Measurements from ENCODE around the gene SPTBN4. TPM values are rescaled to one million over a fixed set of nuclear protein-coding genes. Genes with fewer than 3 reads are reported as not detected.
"Not testable (repeated sequence)": the region's sequence is repeated elsewhere in the genome, so short reads cannot be mapped to it uniquely, and the experiment has no call there.

SPTBN4 gene
- total RNA-seq, 1 experiment from 2014 or later = 0.63 TPM

GRCh38 chr19:40424637-40425449, 42.0 kb upstream of the SPTBN4 start:
- peak; percentile 16 for DNase-seq (ENCODE audit: unreplicated experiment)
- Mint-ChIP-seq H3K36me3 (ENCODE audit: insufficient read depth, unreplicated experiment) (peaks cover 22% of the 10 kb centered on the region), H3K27ac (ENCODE audit: low read depth, unreplicated experiment) (peak overlapping the region; percentile 97), H3K9me3 (ENCODE audit: unreplicated experiment) (no peaks in the 10 kb centered on the region), H3K4me3 (ENCODE audit: unreplicated experiment) (peak overlapping the region; percentile 95), H3K27me3 (ENCODE audit: insufficient read depth, unreplicated experiment) (no peaks in the 10 kb centered on the region), H3K4me1 (ENCODE audit: insufficient read depth, unreplicated experiment) (no peaks in the 10 kb centered on the region)
- ChIA-PET CTCF (interaction anchor here (0.6 to 1.1 kb wide), 5 partner anchors 11 to 140 kb away, joined by 3 to 6 read pairs (median 4); no protein-coding TSS in a partner anchor), POLR2A (interaction anchor here (0.7 to 5.5 kb wide), 13 partner anchors 9 to 984 kb away, joined by 3 to 125 read pairs (median 5); partner anchors contain the start of genes BLVRB, C19orf47, COQ8B and ITPKC)
- TF ChIP-seq, protein P1, sequence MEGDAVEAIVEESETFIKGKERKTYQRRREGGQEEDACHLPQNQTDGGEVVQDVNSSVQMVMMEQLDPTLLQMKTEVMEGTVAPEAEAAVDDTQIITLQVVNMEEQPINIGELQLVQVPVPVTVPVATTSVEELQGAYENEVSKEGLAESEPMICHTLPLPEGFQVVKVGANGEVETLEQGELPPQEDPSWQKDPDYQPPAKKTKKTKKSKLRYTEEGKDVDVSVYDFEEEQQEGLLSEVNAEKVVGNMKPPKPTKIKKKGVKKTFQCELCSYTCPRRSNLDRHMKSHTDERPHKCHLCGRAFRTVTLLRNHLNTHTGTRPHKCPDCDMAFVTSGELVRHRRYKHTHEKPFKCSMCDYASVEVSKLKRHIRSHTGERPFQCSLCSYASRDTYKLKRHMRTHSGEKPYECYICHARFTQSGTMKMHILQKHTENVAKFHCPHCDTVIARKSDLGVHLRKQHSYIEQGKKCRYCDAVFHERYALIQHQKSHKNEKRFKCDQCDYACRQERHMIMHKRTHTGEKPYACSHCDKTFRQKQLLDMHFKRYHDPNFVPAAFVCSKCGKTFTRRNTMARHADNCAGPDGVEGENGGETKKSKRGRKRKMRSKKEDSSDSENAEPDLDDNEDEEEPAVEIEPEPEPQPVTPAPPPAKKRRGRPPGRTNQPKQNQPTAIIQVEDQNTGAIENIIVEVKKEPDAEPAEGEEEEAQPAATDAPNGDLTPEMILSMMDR (IDR thresholded peaks at IDR 0.05; ENCODE audit: unreplicated experiment) = no peak
- intact Hi-C loops (cut with micrococcal nuclease) = no loop called here
- BruUV-seq (replicated peaks) = no TSS peak

DNA sequence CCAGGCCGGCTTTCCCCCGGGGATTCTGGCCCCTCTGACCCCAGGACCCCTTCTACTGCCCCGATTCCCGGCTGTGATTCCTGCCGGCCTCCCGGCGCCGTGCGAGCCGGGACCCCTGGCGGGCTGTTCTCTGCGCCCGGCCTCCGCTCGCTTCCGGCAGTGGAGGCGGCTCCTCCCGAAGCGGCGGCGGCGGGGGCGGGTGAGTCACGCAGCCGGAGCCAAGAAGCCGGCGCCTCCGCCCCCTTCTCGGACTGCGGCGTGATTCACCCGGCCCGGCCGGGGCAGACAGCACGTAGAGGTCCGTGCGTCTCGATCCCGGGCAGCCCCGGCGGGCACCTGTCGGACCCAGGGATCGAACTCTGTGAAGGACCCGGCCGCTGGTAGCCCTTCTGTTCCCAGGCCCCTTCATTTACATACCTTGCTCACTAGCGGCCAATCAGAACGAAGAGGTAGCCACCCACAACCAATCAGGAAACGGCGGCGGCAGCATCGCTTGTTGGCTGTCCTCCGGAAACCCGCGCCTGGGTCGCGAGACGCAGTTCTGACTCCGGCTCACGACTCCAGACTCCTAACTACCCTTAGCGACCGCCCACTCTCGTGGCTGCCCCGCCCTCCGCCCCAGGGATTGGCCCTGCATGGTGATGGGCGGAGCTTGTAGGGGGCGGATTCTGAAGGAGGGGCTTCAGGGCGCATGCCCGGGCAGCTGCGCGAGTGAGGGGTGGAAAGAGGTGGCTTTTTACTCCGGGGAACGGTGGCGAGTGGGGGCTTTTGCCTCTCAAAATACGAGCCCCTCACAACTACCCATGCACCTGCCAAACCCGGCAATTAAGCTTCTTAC, 41.1 kb upstream of the SPTBN4 start, which contains the start of gene SERTAD1:
Gene SERTAD1, minus strand, starts transcription at position 543 of the 838 bp plus-strand sequence. CDS start 2,446 bp downstream, outside the sequence.
- CTCF ChIA-PET = interaction anchor here (0.5 to 1.4 kb wide), 11 partner anchors 9 to 376 kb away, joined by 3 to 10 read pairs (median 4); no protein-coding TSS in a partner anchor
- POLR2A ChIA-PET = interaction anchor here (0.6 to 5.5 kb wide), 29 partner anchors 8 to 938 kb away, joined by 3 to 125 read pairs (median 6); partner anchors contain the start of genes B9D2, BLVRB, C19orf47 and EGLN2
- Mint-ChIP-seq H3K27me3 (ENCODE audit: insufficient read depth, unreplicated experiment) (no peaks in the 10 kb centered on the region), H3K27ac (ENCODE audit: low read depth, unreplicated experiment) (peak within 1 kb of the TSS; percentile 97), H3K4me1 (ENCODE audit: insufficient read depth, unreplicated experiment) (no peaks in the 10 kb centered on the region), H3K4me3 (ENCODE audit: unreplicated experiment) (peak within 1 kb of the TSS; percentile 95), H3K9me3 (ENCODE audit: unreplicated experiment) (no peaks in the 10 kb centered on the region), H3K36me3 (ENCODE audit: insufficient read depth, unreplicated experiment) (peaks cover 22% of the 10 kb centered on the region)
- BruUV-seq (replicated peaks) = TSS peak; percentile 61
- peak; percentile 99 for DNase-seq (ENCODE audit: unreplicated experiment)
- TF ChIP-seq, protein P1 (IDR thresholded peaks at IDR 0.05; ENCODE audit: unreplicated experiment) = peak; percentile 86
- intact Hi-C loops (cut with micrococcal nuclease) = no loop called here

DNA sequence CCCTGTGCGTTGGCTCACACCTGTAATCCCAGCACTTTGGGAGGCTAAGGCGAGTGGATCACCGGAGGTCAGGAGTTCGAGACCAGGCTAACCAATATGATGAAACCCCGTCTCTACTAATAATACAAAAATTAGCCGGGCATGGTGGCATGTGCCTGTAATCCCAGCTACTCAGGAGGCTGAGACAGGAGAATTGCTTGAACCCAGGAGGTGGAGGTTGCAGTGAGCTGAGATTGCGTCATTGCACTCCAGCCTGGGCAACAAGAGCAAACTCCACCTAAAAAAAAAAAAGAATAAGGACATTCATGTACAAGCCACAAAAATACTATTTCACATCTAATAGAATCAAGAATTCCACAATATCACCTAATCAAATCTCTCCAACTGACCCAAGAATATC, 38.6 kb upstream of the SPTBN4 start:
- BruUV-seq (replicated peaks); DNase-seq (ENCODE audit: unreplicated experiment); H3K9me3 Mint-ChIP-seq (ENCODE audit: unreplicated experiment); H3K4me3 Mint-ChIP-seq (ENCODE audit: unreplicated experiment); intact Hi-C loops (cut with micrococcal nuclease); H3K36me3 Mint-ChIP-seq (ENCODE audit: insufficient read depth, unreplicated experiment); H3K27ac Mint-ChIP-seq (ENCODE audit: low read depth, unreplicated experiment); H3K27me3 Mint-ChIP-seq (ENCODE audit: insufficient read depth, unreplicated experiment); H3K4me1 Mint-ChIP-seq (ENCODE audit: insufficient read depth, unreplicated experiment): not testable (repeated sequence)
- ChIA-PET POLR2A (interaction anchor here (1.0 to 3.3 kb wide), 3 partner anchors 13 to 287 kb away, joined by 4 to 124 read pairs (median 39); partner anchors contain the start of gene SERTAD3), CTCF (interaction anchor here (1.3 kb wide), 1 partner anchor 15 kb away, joined by 3 read pairs; no protein-coding TSS in a partner anchor)

DNA sequence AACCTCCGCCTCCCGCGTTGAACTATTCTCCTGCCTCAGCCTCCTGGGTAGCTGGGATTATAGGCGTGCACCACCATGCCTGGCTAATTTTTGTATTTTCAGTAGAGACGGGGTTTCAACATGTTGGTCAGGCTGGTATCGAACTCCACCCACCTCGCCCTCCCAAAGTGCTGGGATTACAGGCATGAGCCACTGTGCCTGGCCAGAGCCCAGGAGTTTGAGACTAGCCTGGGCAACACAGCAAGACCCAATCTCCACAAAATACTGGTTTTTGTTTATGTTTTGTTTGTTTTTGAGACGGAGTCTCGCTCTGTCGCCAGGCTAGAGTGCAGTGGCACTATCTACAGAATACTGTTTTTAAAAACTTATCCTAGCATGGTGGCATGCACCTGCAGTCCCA, 36.6 kb upstream of the SPTBN4 start:
- POLR2A ChIA-PET = interaction anchor here (0.7 kb wide), 1 partner anchor 58 kb away, joined by 3 read pairs; no protein-coding TSS in a partner anchor
- H3K27ac Mint-ChIP-seq (ENCODE audit: low read depth, unreplicated experiment); intact Hi-C loops (cut with micrococcal nuclease); DNase-seq (ENCODE audit: unreplicated experiment); H3K9me3 Mint-ChIP-seq (ENCODE audit: unreplicated experiment); H3K27me3 Mint-ChIP-seq (ENCODE audit: insufficient read depth, unreplicated experiment); H3K36me3 Mint-ChIP-seq (ENCODE audit: insufficient read depth, unreplicated experiment); BruUV-seq (replicated peaks); H3K4me3 Mint-ChIP-seq (ENCODE audit: unreplicated experiment): not testable (repeated sequence)
- CTCF ChIA-PET = interaction anchor here (0.6 to 1.7 kb wide), 3 partner anchors 9 to 22 kb away, joined by 3 read pairs; no protein-coding TSS in a partner anchor
- peaks cover 11% of the 10 kb centered on the region for H3K4me1 Mint-ChIP-seq (ENCODE audit: insufficient read depth, unreplicated experiment)
